ENCODE data around the gene CLCN1. TPM values are rescaled to one million over a fixed set of nuclear protein-coding genes. Genes with fewer than 3 reads are reported as not detected.

The CLCN1 gene
- polyA plus RNA-seq, 2 of the 4 experiments (the other 2 are of a cell fraction), result 0.08 TPM; not detected in 1

DNA sequence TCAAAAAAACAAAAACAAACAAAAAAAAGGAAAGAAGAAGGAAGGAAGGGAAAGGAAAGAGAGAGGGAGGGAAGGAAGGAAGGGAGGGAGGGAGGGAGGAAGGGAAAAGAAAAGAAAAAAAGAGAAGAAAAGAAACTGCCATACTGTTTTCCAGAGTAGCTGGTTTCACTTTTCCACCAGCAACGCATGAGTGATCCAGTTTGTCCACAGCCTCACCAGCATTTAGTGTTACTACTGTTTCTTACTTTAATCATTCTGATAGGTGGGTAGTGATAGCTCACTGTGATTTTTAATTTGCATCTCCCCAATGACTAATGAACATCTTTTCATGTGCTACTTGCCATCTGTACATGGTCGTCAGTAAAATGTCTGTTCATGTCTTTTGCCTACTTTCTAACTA is 43.0 kb upstream of the CLCN1 start (continued):
- no peak for TF ChIP-seq NPAS2 (CRISPR knock-in tag; IDR thresholded peaks at IDR 0.05; ENCODE audit: borderline replicate concordance)
- no peak for TF ChIP-seq TFCP2L1 (CRISPR knock-in tag; IDR thresholded peaks at IDR 0.05)
- TF ChIP-seq RARB (CRISPR knock-in tag; IDR thresholded peaks at IDR 0.05), result no peak
- TF ChIP-seq HOXB13 (CRISPR knock-in tag; IDR thresholded peaks at IDR 0.05; ENCODE audit: low read depth), result no peak

DNA sequence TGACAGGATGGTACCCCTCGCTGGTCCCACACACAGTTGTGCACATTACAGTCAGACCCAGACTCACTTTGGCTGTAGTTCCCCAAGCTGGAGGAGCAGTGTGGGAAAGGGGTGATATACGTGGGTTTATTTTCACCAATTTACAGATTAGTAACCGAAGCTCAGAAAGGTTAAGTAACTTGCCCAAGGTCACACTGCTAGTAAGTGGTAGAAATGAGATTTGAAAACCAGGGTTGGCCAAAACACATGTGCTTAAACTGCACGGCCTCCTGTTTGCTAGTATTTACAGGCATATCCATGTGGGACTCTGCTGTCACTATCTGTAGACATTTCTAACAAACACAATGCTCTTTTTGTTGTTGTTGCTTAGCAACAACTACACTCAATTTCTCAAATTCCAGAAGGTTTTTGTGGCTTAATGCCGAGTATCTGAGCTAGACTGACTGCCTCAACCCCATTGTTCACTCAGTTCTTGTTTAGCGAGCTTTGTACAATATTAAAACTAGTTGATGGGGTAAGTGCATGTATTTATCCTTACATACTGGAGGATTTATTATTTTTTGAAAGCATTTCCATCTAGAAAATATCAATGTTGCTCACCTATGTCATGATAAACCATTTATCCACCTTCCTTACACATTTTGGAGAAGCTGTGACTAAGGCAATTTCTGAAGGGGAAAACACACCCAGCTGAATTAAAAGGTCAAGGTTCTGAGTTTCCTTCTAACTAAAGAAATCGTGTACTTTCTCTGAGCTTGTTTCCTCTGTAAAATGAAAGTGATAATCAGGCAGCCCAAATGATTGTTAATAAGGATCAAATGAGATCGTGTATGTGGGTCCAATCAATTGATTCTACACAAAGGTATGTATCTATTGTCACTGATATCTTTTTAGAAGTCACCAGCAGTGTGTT is 36.5 kb upstream of the CLCN1 start:
- ATAC-seq, result peak; percentile 56 to 83; a peak in 5 of 6 replicates
- peak; percentile 27 to 44 for DNase-seq (ENCODE audit: low read depth in 1 of 2, low spot score in 1 of 2)
- Histone ChIP-seq H3K27ac (no peak overlapping the region), H3K4me3 (no peak overlapping the region), H3K4me1 (peaks cover 11% of the 10 kb centered on the region; the same call in 2 of the 3 replicates), H3K9me3 (no peaks in the 10 kb centered on the region), H3K4me2 (peak overlapping the region; percentile 44)
- POLR2A ChIA-PET, result interaction anchor here (1.2 kb wide), 1 partner anchor 9 kb away, joined by 6 read pairs; the partner anchor contains the start of gene CASP2
- CTCF ChIA-PET, result interaction anchor here (0.8 to 1.6 kb wide), 3 partner anchors 39 to 457 kb away, joined by 3 to 4 read pairs (median 3); no protein-coding TSS in a partner anchor
- no peak for FAIRE-seq
- TF ChIP-seq JUNB (IDR thresholded peaks at IDR 0.05) (no peak), GATA3 (IDR thresholded peaks at IDR 0.05; ENCODE audit: borderline replicate concordance) (no peak), RFX5 (IDR thresholded peaks at IDR 0.05) (no peak), EHF (CRISPR knock-in tag; IDR thresholded peaks at IDR 0.05) (no peak), NPAS2 (CRISPR knock-in tag; IDR thresholded peaks at IDR 0.05; ENCODE audit: borderline replicate concordance) (no peak), MAZ (IDR thresholded peaks at IDR 0.05; ENCODE audit: borderline replicate concordance, low read depth, low read length) (no peak), HOXB13 (CRISPR knock-in tag; IDR thresholded peaks at IDR 0.05; ENCODE audit: low read depth) (no peak), ELK1 (IDR thresholded peaks at IDR 0.05; ENCODE audit: low read depth, low read length) (no peak), EP300 (IDR thresholded peaks at IDR 0.05) (no peak), CBX8 (IDR thresholded peaks at IDR 0.05) (no peak), BCL3 (IDR thresholded peaks at IDR 0.05) (no peak), HOXB5 (CRISPR knock-in tag; IDR thresholded peaks at IDR 0.05) (no peak), KDM1A (IDR thresholded peaks at IDR 0.05; ENCODE audit: low read depth) (no peak), RAD21 (conservative IDR thresholded peaks at IDR 0.05 in 1 of 2, IDR thresholded peaks at IDR 0.05 in 1 of 2) (no peak)
- WGBS (ENCODE audit: missing lambda C conversion rate), result 48% methylated on average over 8 of the region's 8 CpGs

DNA sequence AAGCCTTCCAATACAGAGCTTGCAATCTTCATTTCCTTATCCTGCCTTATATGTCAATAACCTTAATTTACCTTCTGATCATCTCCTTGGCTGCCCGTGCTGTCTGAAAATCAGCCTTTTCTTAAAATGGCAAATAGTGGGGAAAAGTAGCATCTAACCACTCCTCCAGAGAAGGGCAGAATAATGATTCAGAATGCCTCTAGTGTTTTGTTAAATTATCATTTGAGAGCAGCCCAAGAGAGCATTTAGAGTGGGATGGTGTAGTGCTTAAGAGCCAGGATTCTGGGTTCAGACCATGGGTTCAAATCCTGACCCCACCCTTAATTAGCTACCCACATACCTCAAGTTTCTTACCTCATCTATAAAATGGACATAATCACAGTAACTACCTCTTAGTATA is 35.8 kb upstream of the CLCN1 start:
- no peaks in the 10 kb centered on the region for H3K9me3 ChIP-seq
- DNase-seq (ENCODE audit: low read depth in 1 of 2, low spot score in 1 of 2) (no peak), ATAC-seq (no peak), FAIRE-seq (no peak)
- H3K4me3 ChIP-seq, result no peak overlapping the region
- TF ChIP-seq FOXS1 (CRISPR knock-in tag; IDR thresholded peaks at IDR 0.05) (no peak), KDM5A (IDR thresholded peaks at IDR 0.05) (no peak), CBX8 (IDR thresholded peaks at IDR 0.05) (no peak), ELK1 (IDR thresholded peaks at IDR 0.05; ENCODE audit: low read depth, low read length) (no peak), EP300 (IDR thresholded peaks at IDR 0.05) (no peak), NFE2L2 (conservative IDR thresholded peaks at IDR 0.05; ENCODE audit: low read length) (no peak), FOSB (CRISPR knock-in tag; IDR thresholded peaks at IDR 0.05) (no peak), ZC3H11A (IDR thresholded peaks at IDR 0.05) (no peak), HOXA7 (CRISPR knock-in tag; IDR thresholded peaks at IDR 0.05) (no peak), MYC (IDR thresholded peaks at IDR 0.05; ENCODE audit: borderline replicate concordance, low read length) (no peak)
- TF ChIP-seq, protein P1, sequence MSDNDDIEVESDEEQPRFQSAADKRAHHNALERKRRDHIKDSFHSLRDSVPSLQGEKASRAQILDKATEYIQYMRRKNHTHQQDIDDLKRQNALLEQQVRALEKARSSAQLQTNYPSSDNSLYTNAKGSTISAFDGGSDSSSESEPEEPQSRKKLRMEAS (IDR thresholded peaks at IDR 0.05), result no peak
- TF ChIP-seq, protein P2, sequence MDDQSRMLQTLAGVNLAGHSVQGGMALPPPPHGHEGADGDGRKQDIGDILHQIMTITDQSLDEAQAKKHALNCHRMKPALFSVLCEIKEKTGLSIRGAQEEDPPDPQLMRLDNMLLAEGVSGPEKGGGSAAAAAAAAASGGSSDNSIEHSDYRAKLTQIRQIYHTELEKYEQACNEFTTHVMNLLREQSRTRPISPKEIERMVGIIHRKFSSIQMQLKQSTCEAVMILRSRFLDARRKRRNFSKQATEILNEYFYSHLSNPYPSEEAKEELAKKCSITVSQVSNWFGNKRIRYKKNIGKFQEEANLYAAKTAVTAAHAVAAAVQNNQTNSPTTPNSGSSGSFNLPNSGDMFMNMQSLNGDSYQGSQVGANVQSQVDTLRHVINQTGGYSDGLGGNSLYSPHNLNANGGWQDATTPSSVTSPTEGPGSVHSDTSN (IDR thresholded peaks at IDR 0.05), result no peak
- H3K4me2 ChIP-seq, result peak overlapping the region; percentile 44
- H3K27ac ChIP-seq, result no peak overlapping the region
- peaks cover 15% of the 10 kb centered on the region for H3K4me1 ChIP-seq
- WGBS (ENCODE audit: missing lambda C conversion rate), result 57% methylated on average over 1 of the region's 1 CpG
- ChIA-PET POLR2A (interaction anchor here (1.2 kb wide), 1 partner anchor 8 kb away, joined by 6 read pairs; the partner anchor contains the start of gene CASP2), CTCF (interaction anchor here (0.8 to 0.9 kb wide), 2 partner anchors 48 to 100 kb away, joined by 3 read pairs; no protein-coding TSS in a partner anchor)
